ENCODE measurements around the gene WNT7A.

The WNT7A gene

DNA sequence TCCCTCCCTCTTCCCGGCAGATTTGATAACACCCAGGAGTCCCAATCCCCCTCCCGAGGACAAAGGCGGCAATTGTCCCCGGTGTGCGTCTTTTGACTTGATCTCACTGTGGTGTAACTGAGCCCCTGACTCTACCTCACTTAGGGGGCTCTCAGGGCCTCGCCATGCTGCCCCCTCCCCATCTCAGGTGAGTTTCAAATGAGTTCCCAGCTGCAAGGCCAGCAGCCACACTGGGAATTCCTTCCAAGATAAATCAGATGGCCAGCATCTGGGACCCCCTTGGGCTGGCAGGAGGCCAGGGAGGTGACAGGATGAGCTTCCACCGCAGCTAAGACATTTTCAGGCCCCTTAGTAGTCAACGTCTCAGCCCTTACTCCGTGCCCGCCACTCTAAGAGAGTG is 35.0 kb downstream of the WNT7A start:
- H3K36me3 ChIP-seq (ENCODE audit: insufficient read depth, low read length): no peaks in the 10 kb centered on the region
- no peaks in the 10 kb centered on the region for H3K9me2 ChIP-seq (ENCODE audit: low read depth, low read length)
- no peak overlapping the region for H3K4me2 ChIP-seq (ENCODE audit: low read length)
- no peak overlapping the region for H3K9ac ChIP-seq (ENCODE audit: low read length)
- no peak overlapping the region for H3K4me3 ChIP-seq (ENCODE audit: low read depth, low read length, poor library complexity, severe bottlenecking)
- 0 out of 2 replicates have a peak, but pooled peaks cover 5% of the 10 kb centered on the region for H3K27me3 ChIP-seq (ENCODE audit: insufficient read depth, low read length)
- H3K9me3 ChIP-seq (ENCODE audit: low read length): no peaks in the 10 kb centered on the region
- no peaks in the 10 kb centered on the region for H3K4me1 ChIP-seq (ENCODE audit: insufficient read depth, low read length, severe bottlenecking)
- no peak overlapping the region for H3K27ac ChIP-seq (ENCODE audit: low read depth, low read length, poor library complexity, severe bottlenecking)
- TF ChIP-seq EZH2 (IDR thresholded peaks at IDR 0.05; ENCODE audit: borderline replicate concordance, low read length): no peak
- TF ChIP-seq, protein P1, sequence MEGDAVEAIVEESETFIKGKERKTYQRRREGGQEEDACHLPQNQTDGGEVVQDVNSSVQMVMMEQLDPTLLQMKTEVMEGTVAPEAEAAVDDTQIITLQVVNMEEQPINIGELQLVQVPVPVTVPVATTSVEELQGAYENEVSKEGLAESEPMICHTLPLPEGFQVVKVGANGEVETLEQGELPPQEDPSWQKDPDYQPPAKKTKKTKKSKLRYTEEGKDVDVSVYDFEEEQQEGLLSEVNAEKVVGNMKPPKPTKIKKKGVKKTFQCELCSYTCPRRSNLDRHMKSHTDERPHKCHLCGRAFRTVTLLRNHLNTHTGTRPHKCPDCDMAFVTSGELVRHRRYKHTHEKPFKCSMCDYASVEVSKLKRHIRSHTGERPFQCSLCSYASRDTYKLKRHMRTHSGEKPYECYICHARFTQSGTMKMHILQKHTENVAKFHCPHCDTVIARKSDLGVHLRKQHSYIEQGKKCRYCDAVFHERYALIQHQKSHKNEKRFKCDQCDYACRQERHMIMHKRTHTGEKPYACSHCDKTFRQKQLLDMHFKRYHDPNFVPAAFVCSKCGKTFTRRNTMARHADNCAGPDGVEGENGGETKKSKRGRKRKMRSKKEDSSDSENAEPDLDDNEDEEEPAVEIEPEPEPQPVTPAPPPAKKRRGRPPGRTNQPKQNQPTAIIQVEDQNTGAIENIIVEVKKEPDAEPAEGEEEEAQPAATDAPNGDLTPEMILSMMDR (IDR thresholded peaks at IDR 0.05; ENCODE audit: low read length): no peak
- H4K20me1 ChIP-seq (ENCODE audit: insufficient read depth, low read length): no peaks in the 10 kb centered on the region
- no peaks in the 10 kb centered on the region for H3K79me2 ChIP-seq (ENCODE audit: insufficient read depth, low read length)
- no peaks in the 10 kb centered on the region for H3F3A ChIP-seq (ENCODE audit: insufficient read depth, low read length)
- H2AFZ ChIP-seq (ENCODE audit: low read length): no peak overlapping the region

DNA sequence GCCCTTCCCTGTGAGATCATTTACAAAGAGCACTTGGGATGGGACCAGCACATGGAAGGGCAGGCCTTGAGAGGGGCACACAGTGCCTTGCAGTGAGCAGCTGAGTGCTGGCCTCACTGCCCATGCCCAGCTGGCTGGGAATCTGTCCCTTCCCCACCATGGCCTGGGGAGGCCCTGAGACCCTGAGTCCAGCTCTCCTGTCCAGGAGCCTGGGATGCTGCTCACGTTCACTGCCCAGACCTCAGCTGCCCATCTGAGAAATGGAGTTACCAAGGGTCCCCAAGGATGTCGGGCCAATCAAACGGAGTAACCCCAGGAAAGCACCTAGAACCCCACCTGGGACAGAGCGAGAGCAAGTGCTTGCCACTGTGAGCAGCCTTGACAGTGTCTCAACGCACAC is 35.6 kb downstream of the WNT7A start:
- H3K9ac ChIP-seq (ENCODE audit: low read length): no peak overlapping the region
- no peaks in the 10 kb centered on the region for H3K9me2 ChIP-seq (ENCODE audit: low read depth, low read length)
- no peak overlapping the region for H3K4me3 ChIP-seq (ENCODE audit: low read depth, low read length, poor library complexity, severe bottlenecking)
- no peaks in the 10 kb centered on the region for H3K36me3 ChIP-seq (ENCODE audit: insufficient read depth, low read length)
- H3K79me2 ChIP-seq (ENCODE audit: insufficient read depth, low read length): no peaks in the 10 kb centered on the region
- H3F3A ChIP-seq (ENCODE audit: insufficient read depth, low read length): no peaks in the 10 kb centered on the region
- H3K4me1 ChIP-seq (ENCODE audit: insufficient read depth, low read length, severe bottlenecking): no peaks in the 10 kb centered on the region
- no peak overlapping the region for H2AFZ ChIP-seq (ENCODE audit: low read length)
- no peak overlapping the region for H3K27ac ChIP-seq (ENCODE audit: low read depth, low read length, poor library complexity, severe bottlenecking)
- H4K20me1 ChIP-seq (ENCODE audit: insufficient read depth, low read length): no peaks in the 10 kb centered on the region
- no peak for TF ChIP-seq EZH2 (IDR thresholded peaks at IDR 0.05; ENCODE audit: borderline replicate concordance, low read length)
- TF ChIP-seq, protein P1 (IDR thresholded peaks at IDR 0.05; ENCODE audit: low read length): no peak
- H3K9me3 ChIP-seq (ENCODE audit: low read length): no peaks in the 10 kb centered on the region
- H3K27me3 ChIP-seq (ENCODE audit: insufficient read depth, low read length): 0 out of 2 replicates have a peak, but pooled peaks cover 5% of the 10 kb centered on the region
- H3K4me2 ChIP-seq (ENCODE audit: low read length): no peak overlapping the region

DNA sequence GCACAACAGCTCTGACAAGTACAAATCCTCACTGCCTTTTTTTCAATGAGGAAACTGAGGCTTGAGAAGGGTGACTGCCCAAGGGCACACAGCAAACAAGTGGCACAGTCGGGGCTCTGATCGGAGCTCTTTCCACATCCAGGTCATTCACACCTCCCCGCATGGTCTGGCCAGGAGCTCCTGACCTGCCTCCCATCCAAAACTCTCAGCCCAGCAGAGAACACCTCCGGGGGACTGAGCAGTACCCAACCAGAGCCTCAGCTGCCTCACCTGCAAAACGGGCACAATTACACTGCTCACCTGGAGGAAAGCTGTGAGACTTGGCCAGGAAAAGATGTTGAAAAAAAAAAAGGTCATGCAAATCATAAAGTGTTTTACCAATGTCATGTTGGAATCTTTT is 36.5 kb downstream of the WNT7A start:
- Histone ChIP-seq H3K79me2 (ENCODE audit: insufficient read depth, low read length) (no peaks in the 10 kb centered on the region), H3K27ac (ENCODE audit: low read depth, low read length, poor library complexity, severe bottlenecking) (no peak overlapping the region), H3K36me3 (ENCODE audit: insufficient read depth, low read length) (no peaks in the 10 kb centered on the region), H3K9ac (ENCODE audit: low read length) (no peak overlapping the region), H4K20me1 (ENCODE audit: insufficient read depth, low read length) (no peaks in the 10 kb centered on the region), H2AFZ (ENCODE audit: low read length) (no peak overlapping the region), H3F3A (ENCODE audit: insufficient read depth, low read length) (no peaks in the 10 kb centered on the region), H3K4me2 (ENCODE audit: low read length) (no peak overlapping the region), H3K9me2 (ENCODE audit: low read depth, low read length) (no peaks in the 10 kb centered on the region), H3K27me3 (ENCODE audit: insufficient read depth, low read length) (0 out of 2 replicates have a peak, but pooled peaks cover 5% of the 10 kb centered on the region), H3K4me3 (ENCODE audit: low read depth, low read length, poor library complexity, severe bottlenecking) (no peak overlapping the region), H3K4me1 (ENCODE audit: insufficient read depth, low read length, severe bottlenecking) (no peaks in the 10 kb centered on the region), H3K9me3 (ENCODE audit: low read length) (no peaks in the 10 kb centered on the region)
- TF ChIP-seq, protein P1 (IDR thresholded peaks at IDR 0.05; ENCODE audit: low read length): no peak
- TF ChIP-seq EZH2 (IDR thresholded peaks at IDR 0.05; ENCODE audit: borderline replicate concordance, low read length): no peak

Measured in OCI-LY1 (cell line).